AG04450 (cell line): Measurements from ENCODE around the gene CHML. TPM values are rescaled to one million over a fixed set of nuclear protein-coding genes. Genes with fewer than 3 reads are reported as not detected.

Experiments used
- CTCF ChIA-PET: fragments of 300-600, 350-600 bp; formaldehyde crosslinking; extraction: SDS; loops from one replicate; lab custom pipeline; 2022; ENCODE audit warnings: antibody characterized with exemption, inconsistent platforms; lab: Charles Lee
- POLR2A ChIA-PET: fragments of 350-600 bp; formaldehyde crosslinking; extraction: SDS; loops from one replicate; lab custom pipeline; 2021; ENCODE audit warnings: antibody characterized with exemption, inconsistent platforms; lab: Yijun Ruan, JAX
- DNase-seq: peaks from one replicate; pipeline ENCODE4 v3.0.0-alpha.2; 2011; ENCODE audit warnings: low read depth, low spot score
- H3K27ac ChIP-seq: one replicate; pipeline ENCODE4 v1.5.1; 2012; ENCODE audit warnings: low read depth, low read length, control low read depth
- H3K27me3 ChIP-seq: one replicate; pipeline ENCODE4 v1.6.0; 2012; ENCODE audit warnings: low read length; ENCODE audit not compliant: control insufficient read depth, insufficient read depth
- H3K4me3 ChIP-seq: 2 replicates; pipeline ENCODE4 v1.5.1; 2011; ENCODE audit warnings: mild to moderate bottlenecking, low read depth, low read length, control low read depth
- H3K9me3 ChIP-seq: 2 replicates; pipeline ENCODE4 v1.5.1; 2012; ENCODE audit warnings: low read length; ENCODE audit not compliant: control insufficient read depth, insufficient read depth
- CTCF ChIP-seq: IDR thresholded peaks from 2 replicates; pipeline ENCODE4 v1.5.1; 2011; ENCODE audit warnings: low read depth, low read length, control low read depth, inconsistent platforms
- polyA plus RNA-seq: library from polyadenylated mRNA; depleted of rRNA; stranded (reverse); fragments of >200 nt; gene quantifications from 2 replicates; pipeline ENCODE4 v1.2.3, GENCODE V29; 2011

Gene CHML
- polyA plus RNA-seq, 1 experiment = 17.1 TPM

DNA sequence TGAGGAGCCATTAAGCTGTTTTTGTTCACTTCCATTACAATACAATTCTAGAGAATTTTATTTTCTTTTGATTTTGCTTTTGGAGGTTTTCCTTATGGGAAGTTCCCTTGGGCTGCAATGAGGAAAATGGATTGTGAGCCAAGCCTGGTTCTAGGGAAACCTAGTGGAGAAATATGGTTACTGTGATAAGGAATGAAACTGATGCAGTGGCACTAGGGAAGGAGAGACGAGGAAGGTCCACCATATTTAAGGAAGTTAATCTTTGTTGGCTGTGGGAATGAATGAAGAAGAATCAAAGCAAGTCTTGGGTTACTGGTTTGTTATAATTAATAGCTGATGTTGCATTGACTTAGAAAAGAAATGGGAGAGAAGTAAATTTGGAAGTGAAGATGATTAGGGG is 28.4 kb downstream of the CHML start:
- Histone ChIP-seq H3K27me3 (no peaks in the 10 kb centered on the region), H3K9me3 (no peaks in the 10 kb centered on the region), H3K4me3 (no peak overlapping the region), H3K27ac (no peak overlapping the region)
- POLR2A ChIA-PET = interaction anchor here (0.7 kb wide), 1 partner anchor 268 kb away, joined by 9 read pairs; no protein-coding TSS in a partner anchor
- CTCF ChIA-PET = interaction anchor here (0.6 to 5.5 kb wide), 39 partner anchors 10 to 386 kb away, joined by 3 to 103 read pairs (median 10); partner anchors contain the start of genes CHML, EXO1, KMO and MAP1LC3C
- no peak for DNase-seq
- no peak for TF ChIP-seq CTCF

DNA sequence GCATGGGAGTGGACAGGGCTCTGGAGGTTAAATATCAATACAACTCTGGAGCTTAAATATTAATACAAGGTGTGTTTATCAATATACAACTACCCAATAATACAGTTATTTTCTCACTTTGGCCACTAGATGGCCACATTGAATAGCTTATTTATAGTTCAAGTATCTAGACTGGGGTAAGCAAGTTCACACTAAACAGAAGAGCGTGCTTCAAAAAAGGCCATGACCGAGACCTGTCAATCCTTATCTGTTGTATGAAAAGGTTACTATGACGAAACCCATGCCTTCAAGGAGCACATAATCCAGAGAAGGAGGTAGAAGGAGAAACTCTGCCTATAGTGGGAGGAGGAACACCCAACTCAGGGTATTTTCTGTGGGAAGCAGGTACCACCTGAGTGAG is 29.1 kb downstream of the CHML start:
- no peak overlapping the region for H3K4me3 ChIP-seq
- ChIA-PET POLR2A (interaction anchor here (0.7 to 1.5 kb wide), 2 partner anchors 227 to 269 kb away, joined by 4 to 9 read pairs; no protein-coding TSS in a partner anchor), CTCF (interaction anchor here (0.5 to 5.5 kb wide), 56 partner anchors 9 to 877 kb away, joined by 3 to 103 read pairs (median 6); partner anchors contain the start of genes CHML, EXO1, KMO and MAP1LC3C)
- no peaks in the 10 kb centered on the region for H3K27me3 ChIP-seq
- H3K9me3 ChIP-seq = no peaks in the 10 kb centered on the region
- no peak overlapping the region for H3K27ac ChIP-seq
- TF ChIP-seq CTCF = peak; percentile 60
- DNase-seq = no peak

- H3K27ac ChIP-seq = no peak overlapping the region
- no peak overlapping the region for H3K4me3 ChIP-seq
- no peaks in the 10 kb centered on the region for H3K9me3 ChIP-seq
- POLR2A ChIA-PET = interaction anchor here (0.8 to 1.5 kb wide), 3 partner anchors 10 to 238 kb away, joined by 3 to 4 read pairs (median 4); partner anchors contain the start of gene EXO1
- TF ChIP-seq CTCF = no peak
- DNase-seq = no peak
- H3K27me3 ChIP-seq = no peaks in the 10 kb centered on the region
- CTCF ChIA-PET = interaction anchor here (0.5 to 5.5 kb wide), 50 partner anchors 8 to 876 kb away, joined by 3 to 103 read pairs (median 6); partner anchors contain the start of genes CHML, EXO1, KMO and MAP1LC3C
Measured at GRCh38 chr1:241610056-241610815, 29.9 kb downstream of the CHML start.

DNA sequence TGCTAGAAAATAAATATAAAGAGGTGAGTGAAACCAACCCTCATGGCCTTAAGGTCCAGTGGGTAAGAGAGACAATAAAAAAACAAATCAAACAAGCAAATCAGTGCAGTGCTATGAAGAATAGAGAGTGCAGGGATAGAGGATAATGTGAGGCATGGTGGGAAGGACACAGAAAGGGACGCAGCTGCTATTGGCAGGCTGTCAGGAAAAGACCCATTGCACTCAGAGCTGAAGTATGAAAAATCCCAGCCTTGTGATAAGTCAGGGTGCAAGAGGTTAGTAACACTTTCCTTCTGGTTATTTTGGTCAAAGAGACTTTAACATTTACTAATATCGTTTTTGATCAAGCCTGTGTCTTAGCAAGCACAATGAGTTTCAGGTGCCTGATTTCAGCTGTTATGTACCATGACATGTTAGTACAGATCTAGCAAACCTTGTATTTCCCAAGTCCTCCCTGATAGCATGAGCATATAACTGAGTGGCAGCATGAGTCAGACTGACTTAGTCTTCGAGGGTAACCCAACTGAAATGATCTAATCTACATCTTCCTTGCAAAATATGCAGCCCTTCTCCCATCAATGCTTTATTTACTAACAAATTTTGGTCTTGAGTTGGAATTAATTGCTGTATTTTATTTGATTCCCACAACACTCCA is 31.7 kb downstream of the CHML start:
- H3K27me3 ChIP-seq = no peaks in the 10 kb centered on the region
- ChIA-PET POLR2A (no interaction called here), CTCF (interaction anchor here (0.6 kb wide), 1 partner anchor 390 kb away, joined by 4 read pairs; the partner anchor contains the start of gene MAP1LC3C)
- TF ChIP-seq CTCF = no peak
- no peak overlapping the region for H3K4me3 ChIP-seq
- no peaks in the 10 kb centered on the region for H3K9me3 ChIP-seq
- DNase-seq = no peak
- no peak overlapping the region for H3K27ac ChIP-seq
